ENCODE data around the gene FGFRL1.

FGFRL1 gene

GRCh38 chr4:1014291-1015167 is 3.1 kb downstream of the FGFRL1 start:
- no peak for DNase-seq
- TF ChIP-seq GATA1 (IDR thresholded peaks at IDR 0.05; ENCODE audit: low read depth, low read length) (no peak), POLR2A (IDR thresholded peaks at IDR 0.05; ENCODE audit: low read length) (no peak)

- TF ChIP-seq GATA1 (IDR thresholded peaks at IDR 0.05; ENCODE audit: low read depth, low read length) (no peak), POLR2A (IDR thresholded peaks at IDR 0.05; ENCODE audit: low read length) (no peak)
- DNase-seq = no peak
Measured at GRCh38 chr4:1015179-1015578, 3.8 kb downstream of the FGFRL1 start.

- no peak for DNase-seq
- no peak for TF ChIP-seq GATA1 (IDR thresholded peaks at IDR 0.05; ENCODE audit: low read depth, low read length)
- TF ChIP-seq POLR2A (IDR thresholded peaks at IDR 0.05; ENCODE audit: low read length) = no peak
Measured at GRCh38 chr4:1015746-1016145, 4.3 kb downstream of the FGFRL1 start.

GRCh38 chr4:1017211-1017610 is 5.8 kb downstream of the FGFRL1 start:
- TF ChIP-seq POLR2A (IDR thresholded peaks at IDR 0.05; ENCODE audit: low read length) = no peak
- TF ChIP-seq GATA1 (IDR thresholded peaks at IDR 0.05; ENCODE audit: low read depth, low read length) = no peak
- no peak for DNase-seq

GRCh38 chr4:1017706-1018105 is 6.3 kb downstream of the FGFRL1 start:
- TF ChIP-seq POLR2A (IDR thresholded peaks at IDR 0.05; ENCODE audit: low read length) = no peak
- TF ChIP-seq GATA1 (IDR thresholded peaks at IDR 0.05; ENCODE audit: low read depth, low read length) = no peak
- no peak for DNase-seq

- TF ChIP-seq POLR2A (IDR thresholded peaks at IDR 0.05; ENCODE audit: low read length) (no peak), GATA1 (IDR thresholded peaks at IDR 0.05; ENCODE audit: low read depth, low read length) (no peak)
- DNase-seq = no peak
Measured at GRCh38 chr4:1018147-1019020, 7.0 kb downstream of the FGFRL1 start.

- TF ChIP-seq GATA1 (IDR thresholded peaks at IDR 0.05; ENCODE audit: low read depth, low read length) (no peak), POLR2A (IDR thresholded peaks at IDR 0.05; ENCODE audit: low read length) (no peak)
- DNase-seq = no peak
Measured at GRCh38 chr4:1019320-1019719, 7.9 kb downstream of the FGFRL1 start.

- TF ChIP-seq POLR2A (IDR thresholded peaks at IDR 0.05; ENCODE audit: low read length) = no peak
- no peak for TF ChIP-seq GATA1 (IDR thresholded peaks at IDR 0.05; ENCODE audit: low read depth, low read length)
- no peak for DNase-seq
Measured at GRCh38 chr4:1019729-1020470, 8.5 kb downstream of the FGFRL1 start.

GRCh38 chr4:1021386-1022050 is 10.1 kb downstream of the FGFRL1 start:
- DNase-seq = no peak

GRCh38 chr4:1022051-1022738 is 10.8 kb downstream of the FGFRL1 start:
- TF ChIP-seq GATA1 (IDR thresholded peaks at IDR 0.05; ENCODE audit: low read depth, low read length) (no peak), POLR2A (IDR thresholded peaks at IDR 0.05; ENCODE audit: low read length) (no peak)
- DNase-seq = no peak

More at GRCh38 chr4:1021386-1022050, 10.1 kb downstream of the FGFRL1 start:
- no peak for TF ChIP-seq POLR2A (IDR thresholded peaks at IDR 0.05; ENCODE audit: low read length)
- TF ChIP-seq GATA1 (IDR thresholded peaks at IDR 0.05; ENCODE audit: low read depth, low read length) = no peak

- no peak for TF ChIP-seq POLR2A (IDR thresholded peaks at IDR 0.05; ENCODE audit: low read length)
- no peak for TF ChIP-seq GATA1 (IDR thresholded peaks at IDR 0.05; ENCODE audit: low read depth, low read length)
- no peak for DNase-seq
Measured at GRCh38 chr4:1022739-1023066, 11.3 kb downstream of the FGFRL1 start.

GRCh38 chr4:1023075-1023640 is 11.7 kb downstream of the FGFRL1 start:
- TF ChIP-seq POLR2A (IDR thresholded peaks at IDR 0.05; ENCODE audit: low read length) (no peak), GATA1 (IDR thresholded peaks at IDR 0.05; ENCODE audit: low read depth, low read length) (no peak)
- DNase-seq = no peak
